HG03469 (cell line): Measurements from ENCODE around the gene NUDCD3.

Experiments
- ATAC-seq: cut with Tn5 transposase; IDR thresholded peaks from one replicate; pipeline ENCODE4 v1.9.1; 2021; ENCODE audit warnings: mild to moderate bottlenecking, moderate library complexity, moderate number of reproducible peaks; ENCODE audit not compliant: unreplicated experiment

NUDCD3 gene

DNA sequence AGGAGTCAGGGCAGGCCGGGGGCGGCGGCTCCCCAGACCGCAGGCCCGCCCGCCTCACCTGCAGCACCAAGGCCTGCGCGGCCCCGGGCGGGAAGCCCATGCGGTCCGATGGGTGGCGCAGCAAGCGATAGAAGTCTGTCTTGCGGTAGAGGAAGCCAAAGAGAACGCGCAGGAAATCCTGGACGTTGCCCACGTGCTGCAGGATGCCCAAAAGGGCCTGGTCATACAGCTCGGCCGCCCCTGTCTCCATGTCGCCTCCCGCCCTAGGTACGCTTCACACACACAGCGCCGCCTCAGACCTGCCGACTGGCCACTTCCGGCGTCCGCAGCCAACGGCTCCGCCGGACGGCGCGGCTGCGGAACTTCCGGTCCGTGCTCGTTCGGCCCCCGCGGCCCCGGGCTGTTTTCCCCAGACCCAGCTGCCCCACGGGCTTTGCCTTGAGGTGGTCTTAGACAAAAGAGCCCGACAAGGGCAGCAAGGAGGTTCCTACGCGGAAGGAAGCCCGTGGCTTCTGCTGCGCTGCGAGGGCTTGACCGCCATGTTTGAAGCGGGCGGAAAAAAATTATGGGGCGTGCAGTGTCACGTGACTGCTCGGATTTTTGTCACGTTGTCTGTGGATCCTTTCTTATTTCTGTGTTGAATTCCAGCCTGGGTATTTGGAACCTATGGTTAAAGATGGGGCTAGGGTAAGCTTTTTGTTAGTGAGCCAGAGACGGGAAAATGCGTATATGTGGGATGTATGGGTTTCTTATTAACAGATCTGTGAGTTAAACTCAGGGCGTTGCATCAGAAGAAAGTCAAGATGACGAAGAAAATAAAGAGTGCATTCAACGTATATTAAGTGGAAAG is at the start of gene NUDCD3:
Gene NUDCD3, minus strand, starts transcription at position 308 of the 850 bp plus-strand sequence. Its CDS starts 58 bp downstream, at position 250.
- peak; percentile 69 for ATAC-seq

DNA sequence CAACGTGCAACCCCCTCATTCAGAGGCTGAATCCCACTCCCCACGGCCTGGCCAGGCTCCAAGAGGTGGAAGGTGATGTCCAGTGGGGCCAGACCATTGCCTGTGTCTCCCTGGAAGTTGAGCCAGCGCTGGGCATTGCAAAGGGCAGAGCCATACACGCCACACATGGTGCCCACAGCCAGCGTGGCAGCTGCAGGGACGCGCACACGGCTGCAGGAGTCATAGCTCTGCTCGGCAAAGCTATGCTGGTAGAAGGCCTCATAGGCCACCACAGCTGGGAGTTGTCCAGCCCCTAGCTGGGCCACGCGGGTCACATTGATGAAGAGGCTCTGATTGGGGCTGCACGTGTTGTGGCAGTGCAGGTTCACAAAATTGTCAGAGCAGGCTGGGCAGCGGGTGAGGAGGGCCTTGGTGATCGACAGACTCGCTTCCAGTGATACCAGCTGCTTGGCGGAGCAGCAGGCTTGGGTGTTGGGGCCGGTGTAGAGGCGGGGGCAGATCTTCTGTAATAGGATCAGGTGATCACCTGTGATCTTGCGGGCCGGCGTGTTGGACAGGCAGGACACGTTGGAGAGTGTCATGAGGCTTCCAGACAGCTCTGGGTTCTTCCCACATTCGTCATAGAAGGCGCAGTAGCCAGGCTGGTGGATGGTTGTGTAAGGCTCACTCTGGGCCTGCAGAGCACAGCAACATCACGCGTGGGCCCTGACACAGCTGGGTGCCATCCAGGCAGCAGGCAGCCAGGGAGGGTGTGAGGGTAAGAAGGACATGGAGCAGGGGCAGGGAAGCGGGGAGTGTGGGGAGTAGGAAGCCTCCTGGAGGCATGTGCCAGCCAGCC is 49.4 kb upstream of the NUDCD3 start:
- no peak for ATAC-seq

DNA sequence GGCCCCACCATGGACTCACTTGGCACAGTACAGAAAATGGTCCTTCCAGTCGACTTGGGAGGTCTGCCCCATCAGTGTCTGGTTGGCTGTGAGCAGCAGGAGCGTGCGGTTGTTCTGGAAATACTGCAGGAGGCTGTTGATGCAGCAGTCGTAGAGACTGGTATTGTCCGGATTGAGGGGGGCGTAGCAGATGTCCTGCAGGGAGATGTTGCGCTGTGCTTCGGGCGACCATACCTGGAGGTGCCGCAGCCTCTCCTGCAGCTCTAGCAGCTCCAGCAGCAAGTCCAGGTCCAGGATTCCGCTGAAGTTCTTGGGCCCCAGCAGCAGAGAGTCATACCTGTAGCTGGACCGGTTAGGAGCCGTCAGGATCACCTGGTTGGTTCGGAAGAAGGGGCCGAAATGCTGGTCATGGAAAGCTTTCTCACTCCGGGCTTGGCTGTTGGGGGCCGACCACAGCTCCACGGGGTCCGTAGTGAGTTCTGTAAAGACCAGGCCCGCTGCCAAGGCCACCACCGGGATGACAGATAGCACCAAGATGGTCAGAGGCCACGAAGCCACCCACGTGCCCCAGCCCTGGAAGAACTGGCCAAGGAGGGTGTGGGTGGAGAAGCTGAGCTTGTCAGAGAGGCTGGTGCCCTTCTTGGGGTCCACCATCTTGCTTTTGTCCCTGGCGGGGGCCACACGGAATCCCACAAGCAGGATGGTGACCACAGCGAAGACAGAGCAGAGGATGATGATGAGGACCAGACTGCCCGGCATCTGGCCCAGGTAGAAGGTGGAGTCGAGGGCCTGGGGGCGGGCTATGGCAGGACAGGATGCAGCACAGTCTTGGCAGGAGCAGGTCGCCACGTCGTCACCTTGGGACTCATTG is 48.6 kb upstream of the NUDCD3 start:
- ATAC-seq = no peak

DNA sequence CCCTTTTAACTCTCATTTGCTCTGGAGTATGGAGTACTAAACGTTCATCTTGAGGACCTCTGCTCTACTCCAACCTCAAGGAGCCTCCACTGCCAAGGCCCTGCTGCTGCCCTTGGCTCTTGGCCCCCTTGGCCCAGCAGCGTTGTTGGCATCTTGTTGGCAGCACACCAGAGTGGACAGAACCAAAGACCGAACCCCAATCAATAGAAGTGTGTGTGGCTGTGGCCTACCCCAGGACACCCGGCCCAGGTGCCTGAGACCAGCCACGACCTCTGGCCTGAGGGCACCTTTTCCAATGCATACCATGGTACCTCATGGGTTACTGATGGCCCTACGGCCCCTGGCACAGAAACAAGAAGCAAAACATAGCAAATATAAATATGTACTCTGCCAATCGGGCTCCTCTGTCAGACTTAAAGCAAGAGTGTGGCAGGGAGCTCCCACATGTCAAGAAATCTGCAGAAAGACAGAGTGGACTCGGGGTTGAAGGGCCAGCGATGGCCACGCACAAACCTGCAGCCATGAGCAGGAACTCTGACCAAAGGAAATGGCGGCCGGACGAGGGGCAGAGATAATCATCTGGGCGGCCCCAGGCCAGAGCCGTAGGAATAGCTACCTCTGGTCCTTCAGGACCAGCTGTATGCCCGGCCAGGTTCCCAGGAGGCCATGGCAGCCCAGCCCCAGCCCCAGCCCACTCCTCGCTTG is 47.8 kb upstream of the NUDCD3 start:
- ATAC-seq = no peak

DNA sequence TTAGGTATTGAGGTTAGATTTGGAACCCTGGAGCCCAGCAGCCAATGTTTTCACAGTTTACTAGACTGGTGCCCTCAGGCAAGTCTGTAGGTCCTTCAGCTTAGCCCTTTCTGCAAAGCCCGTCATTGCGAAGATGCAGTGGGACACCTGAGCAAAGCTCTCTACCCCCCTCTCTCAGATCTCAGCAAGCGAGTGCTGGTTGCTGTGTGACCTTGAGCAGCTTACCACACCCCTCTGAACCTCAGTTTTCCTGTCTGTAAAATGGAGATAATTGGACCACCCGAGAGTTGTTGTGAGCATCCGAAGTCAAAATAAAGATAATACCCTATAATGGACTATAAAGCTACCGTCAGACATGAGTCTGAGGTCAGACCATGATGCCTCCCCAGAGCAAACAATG is 47.0 kb upstream of the NUDCD3 start:
- no peak for ATAC-seq

DNA sequence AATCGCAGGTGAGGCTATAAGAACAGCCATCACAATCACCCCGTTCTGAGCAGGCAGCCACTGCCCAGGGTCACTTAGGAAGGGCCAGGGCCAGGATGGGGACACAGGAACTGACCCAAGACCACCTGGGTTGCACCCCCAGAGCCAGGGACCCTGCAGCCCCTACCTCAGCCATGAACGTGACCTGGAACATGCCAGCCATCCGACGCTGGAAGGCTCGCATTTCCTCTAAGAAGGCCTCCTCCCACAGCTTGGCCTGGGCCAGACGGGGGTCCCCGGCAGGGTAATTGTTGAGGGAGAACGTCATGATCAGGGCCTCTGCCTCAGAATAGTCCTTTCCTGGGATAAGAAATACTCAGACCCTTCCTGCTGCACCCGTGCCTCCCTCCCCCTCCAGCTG is 45.6 kb upstream of the NUDCD3 start:
- no peak for ATAC-seq

DNA sequence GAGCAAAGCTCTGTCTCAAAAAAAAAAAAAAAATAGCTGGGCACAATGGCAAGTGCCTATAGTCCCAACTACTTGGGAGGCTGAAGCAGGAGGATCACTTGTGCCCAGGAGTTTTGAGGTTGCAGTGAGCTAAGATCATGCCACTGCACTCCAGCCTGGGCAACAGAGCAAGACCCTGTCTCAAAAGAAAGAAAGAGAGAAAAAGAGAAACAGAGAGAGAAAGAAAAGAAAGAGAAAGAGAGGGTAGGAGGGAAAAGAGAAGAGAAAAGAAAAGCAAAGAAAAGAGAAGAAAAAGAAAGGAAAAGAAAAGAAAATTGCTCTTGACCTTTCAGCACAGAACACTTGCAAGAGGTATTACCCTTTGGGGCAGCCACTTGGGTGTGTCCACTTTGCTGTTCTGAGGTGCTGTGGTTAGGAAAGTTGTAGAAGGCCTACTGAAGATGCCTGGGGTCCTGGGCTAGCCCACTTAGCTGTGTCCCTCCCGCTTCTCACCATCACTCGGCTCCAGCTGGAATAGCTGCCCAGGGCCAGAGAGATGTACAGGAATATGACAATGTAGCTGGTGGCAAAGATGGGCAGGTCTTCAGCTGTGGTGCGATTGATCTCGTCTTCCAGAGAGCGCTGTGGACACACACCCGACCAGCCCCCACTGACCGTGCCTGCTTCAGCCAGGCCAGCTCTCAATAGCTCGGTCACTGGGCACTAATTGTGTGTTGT is 45.0 kb upstream of the NUDCD3 start:
- ATAC-seq = no peak

DNA sequence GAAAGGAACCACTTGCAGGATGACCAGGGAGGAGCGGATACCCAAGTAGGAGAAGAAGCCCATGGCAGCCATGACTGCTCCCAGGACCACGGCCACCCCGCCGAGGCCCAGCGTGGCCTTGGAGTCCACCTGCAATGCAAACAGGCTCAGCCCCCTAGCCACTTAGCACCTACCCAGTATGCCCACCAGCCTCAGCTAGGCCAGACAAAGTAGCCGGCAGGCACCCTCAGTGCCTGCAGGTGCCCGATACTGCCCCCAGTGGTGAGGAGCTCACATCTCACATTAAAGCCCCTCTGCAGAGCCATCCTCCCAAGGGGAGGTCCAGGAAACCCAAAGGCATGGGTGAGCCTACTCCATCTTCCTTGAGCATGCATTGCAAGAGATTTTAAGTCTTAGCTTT is 44.0 kb upstream of the NUDCD3 start:
- ATAC-seq = no peak

DNA sequence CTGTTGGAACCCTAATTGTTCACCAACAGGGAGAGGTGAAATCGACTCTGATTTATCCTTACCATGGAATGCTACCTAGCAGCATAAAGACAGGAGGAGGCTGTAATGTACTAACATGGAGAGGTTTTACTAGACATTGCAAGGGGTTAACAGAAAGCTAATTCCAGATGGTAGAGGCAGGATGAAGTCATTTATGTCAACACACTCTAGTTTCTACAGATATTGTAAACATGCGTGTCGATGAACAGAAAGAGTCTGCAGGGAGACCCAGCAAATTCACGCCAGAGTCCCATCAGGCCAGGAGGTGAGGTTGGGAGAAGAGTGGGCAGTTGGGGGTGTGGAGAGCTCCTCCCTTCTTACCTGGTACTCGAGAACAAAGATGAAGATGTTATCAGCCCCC is 43.6 kb upstream of the NUDCD3 start:
- ATAC-seq = no peak

DNA sequence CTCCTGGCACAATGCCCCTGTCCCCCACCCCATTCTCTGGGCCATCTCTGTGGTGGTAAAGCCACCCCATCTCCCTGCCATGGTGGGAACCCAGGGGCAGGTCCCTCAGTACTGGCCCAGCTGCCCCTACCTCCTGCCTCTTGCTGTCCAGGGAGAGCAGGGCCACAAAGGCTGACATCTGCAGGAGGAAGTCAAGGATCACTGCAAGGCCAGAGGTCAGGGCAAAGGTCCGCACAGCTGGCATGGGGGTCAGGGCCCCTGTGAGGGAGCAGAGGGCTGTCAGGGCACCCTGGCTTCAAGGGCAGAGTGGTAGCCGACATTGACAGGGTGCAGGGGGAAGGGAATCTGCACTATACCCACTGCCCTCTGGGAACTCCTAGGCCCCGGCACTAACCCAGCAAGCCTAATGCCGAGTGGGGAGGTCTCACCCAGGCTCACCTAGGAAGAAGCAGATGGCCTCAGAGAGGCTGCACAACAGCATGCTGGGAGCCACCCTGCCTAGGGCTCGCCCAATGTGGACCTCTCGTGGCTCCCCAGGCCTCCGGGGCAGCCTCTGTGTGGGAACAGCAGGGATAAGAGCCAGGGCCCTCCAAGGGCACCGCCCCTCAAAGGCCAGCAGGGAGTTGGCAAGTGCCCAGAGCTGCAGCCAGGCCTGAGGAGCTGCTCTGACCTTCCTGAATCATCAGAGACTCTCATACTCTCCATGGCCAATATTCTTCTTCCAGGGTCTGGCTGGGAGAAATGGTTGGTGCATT is 43.0 kb upstream of the NUDCD3 start:
- no peak for ATAC-seq

DNA sequence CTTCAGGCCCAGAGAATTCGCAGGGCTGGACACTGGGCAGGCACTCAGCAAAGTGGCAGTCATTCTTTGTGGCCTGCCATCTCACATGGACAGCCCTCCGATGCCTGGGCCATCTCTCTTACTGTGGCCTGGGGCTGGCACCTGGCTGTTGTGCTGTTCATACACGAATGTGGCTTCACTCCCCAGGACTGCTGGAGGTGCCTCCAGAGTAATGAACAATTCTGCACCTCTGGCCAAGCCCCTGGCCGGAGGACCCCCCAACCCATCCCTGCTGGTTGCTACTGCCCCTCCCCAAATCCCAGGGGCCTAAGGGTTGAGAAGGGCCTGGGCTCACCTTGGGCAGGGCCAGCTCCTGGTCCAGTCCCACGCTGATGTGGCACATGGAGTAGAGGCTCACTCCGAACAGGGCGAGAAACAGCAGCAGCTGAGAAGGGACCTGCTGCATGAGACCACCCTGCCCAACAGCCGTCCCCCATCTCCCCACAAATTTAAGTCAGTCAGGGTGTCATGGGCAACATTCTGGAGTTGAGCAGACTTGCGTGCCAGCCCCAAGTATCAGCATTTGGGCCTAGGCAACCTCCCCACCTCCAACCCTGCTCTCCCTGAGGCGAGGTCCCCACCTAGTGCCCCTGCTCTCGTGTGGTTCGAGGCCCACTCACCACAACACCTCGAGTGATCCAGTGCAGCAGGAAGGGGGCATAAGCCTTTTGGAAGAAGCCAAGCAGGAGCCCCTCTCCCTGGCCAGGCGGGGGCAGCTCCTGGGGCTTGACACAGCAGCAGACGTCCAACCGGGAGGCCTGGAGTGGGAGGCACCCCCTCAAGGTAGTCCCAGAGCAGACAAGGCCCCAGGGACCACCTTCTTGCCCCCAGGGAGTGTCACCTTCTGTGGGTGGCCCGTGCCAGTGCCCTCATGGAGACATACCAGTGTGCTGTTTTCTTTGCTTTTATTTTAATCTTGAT is 41.2 kb upstream of the NUDCD3 start:
- no peak for ATAC-seq

DNA sequence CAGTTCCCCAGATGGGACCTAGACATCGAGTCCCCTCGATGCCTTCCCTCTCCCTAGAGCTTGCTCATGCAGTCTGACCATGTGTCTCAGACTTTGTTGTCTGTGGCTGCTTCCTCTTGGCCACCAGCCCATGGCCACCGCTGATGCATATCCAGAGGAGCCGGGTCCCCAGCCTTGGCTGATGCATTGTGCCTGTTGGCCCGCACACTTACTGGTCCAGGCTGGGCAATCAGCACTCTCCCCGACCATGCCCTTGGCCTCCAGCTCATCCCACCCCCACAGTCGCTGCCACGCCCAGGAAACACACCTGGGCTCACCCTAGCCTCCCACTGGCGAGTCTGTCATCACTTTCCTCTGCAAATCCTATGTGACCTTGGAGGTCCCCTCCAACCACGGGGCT is 40.5 kb upstream of the NUDCD3 start:
- ATAC-seq = no peak

DNA sequence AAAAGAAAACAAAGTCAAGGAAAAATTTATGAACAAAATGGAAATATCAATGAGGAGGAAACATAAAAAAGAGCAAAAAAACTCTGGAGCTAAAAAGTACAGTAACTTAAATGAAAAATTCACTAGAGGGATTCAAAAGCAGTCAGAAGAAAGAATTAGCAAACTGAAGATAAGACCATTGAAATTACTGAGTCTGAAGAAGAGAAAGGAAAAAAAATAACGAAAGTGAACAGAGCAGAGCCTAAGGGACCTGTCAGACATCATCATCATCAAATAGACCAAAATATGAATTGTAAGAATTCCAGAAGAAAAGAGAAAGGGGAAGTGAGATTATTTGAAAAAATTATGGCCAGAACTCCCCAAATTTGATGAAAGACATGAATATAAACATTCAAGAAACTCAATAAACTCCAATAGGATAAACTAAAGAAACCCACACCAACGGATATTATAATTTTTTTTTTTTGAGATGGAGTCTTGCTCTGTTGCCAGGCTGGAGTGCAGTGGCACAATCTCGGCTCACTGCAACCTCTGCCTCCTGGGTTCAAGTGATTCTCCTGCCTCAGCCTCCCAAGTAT is 34.4 kb upstream of the NUDCD3 start:
- no peak for ATAC-seq

DNA sequence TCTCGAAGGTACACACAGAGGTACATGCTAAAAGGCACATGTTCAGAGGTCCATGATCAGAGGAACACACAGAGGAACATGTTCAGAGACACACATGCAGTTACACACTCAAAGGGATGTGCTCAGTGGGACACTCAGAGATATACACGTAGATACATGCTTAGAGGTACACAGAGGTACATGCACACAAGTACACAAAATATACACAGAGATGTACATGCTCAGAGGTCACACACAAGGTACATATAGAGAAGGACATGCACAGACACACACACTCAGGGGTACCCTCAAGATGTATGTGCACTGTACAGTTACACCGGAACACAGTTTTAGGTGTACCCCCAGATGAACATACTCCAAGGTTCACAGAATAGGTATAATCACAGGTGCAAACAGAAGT is 31.9 kb upstream of the NUDCD3 start:
- no peak for ATAC-seq

DNA sequence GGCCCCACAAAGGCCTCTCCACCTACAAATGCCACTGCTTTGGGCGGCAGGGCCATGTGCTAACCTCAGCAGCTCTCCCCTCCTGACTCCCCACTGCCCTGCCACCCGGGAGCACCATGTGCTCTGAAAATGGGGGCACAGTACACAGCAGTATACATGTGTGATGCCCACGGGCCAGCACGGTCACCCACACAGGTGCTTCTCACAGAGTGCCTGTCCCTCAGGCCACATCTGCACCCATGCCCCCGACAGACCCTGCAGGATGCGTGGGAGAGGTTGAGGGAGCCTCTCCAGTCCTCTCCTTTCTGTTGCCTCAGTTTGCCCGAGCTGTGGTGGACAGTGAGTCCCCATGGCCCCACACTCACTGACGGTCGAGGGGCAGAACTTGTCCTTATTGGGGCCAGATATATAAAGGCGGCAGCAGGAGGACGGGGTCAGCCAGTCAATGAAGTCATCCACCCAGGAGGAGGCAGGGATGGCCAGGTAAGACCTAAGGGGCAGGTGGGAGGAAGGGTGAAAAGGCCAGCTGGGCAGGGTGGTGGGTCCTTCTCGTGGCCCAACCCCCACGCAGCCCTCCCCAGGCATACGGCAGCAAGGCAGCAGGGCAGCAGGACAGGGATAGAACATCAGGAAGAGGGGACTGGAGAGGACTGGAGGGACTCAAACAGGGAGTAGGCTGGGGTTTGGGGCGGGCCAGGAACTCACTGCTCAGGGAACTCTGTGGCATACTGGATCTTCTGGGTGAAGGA is 31.1 kb upstream of the NUDCD3 start:
- no peak for ATAC-seq

DNA sequence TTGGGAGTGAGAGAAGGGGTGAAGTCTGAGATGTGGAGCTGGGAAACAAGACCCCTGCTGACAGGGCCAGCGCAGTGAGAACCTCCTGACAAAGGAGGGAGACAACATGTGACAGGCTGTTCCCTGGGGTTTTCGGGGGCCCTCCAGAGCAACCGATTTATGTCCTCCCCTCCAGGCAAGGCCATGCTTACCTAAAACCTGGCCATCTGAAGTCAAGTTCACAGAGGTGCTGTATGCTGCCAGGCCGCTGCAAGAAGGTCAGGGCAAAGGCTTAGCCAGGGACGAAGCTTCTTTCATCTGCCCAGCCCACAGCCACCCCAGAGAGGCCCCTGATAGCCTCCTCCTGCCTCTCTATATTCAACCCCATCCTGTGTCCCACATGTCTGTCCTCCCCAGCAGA is 30.1 kb upstream of the NUDCD3 start:
- no peak for ATAC-seq

DNA sequence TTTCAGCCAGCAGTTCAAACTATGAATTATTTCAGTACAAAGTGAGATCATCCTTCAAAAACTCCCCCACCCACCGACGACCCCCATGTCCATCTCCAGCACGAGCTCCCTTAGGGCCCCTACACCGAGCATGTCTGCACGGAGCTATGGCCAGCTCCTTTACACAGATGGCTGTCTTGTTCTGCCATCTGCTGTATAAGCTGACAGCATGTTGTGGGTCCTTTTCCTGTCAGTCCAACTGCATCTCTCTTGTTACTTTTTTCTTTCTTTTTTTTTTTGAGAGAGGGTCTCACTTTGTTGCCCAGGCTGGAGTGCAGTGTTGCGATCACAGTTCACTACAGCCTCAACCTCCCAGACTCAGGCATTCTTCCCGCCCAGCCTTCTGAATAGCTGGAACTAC is 29.1 kb upstream of the NUDCD3 start:
- ATAC-seq = no peak
